SK-N-SH treated with all-trans-retinoic acid at 6 μM for 48 hours (cell line): ENCODE measurements around the gene FCRLB.

Source experiments
- ARNTL ChIP-seq: fragments of 450-650 bp; formaldehyde crosslinking; IDR thresholded peaks from 2 replicates; pipeline ENCODE4 v1.5.0; 2020; ENCODE audit warnings: low read depth, mild to moderate bottlenecking, moderate library complexity, borderline replicate concordance
- CSDC2 ChIP-seq: fragments of 250-450 bp; sonication (Bioruptor Pico); IDR thresholded peaks from 2 replicates; pipeline ENCODE4 v1.5.0; 2020; ENCODE audit warnings: mild to moderate bottlenecking, moderate library complexity
- GLIS3 ChIP-seq: fragments of 250-450 bp; sonication (Bioruptor Pico); IDR thresholded peaks from 2 replicates; pipeline ENCODE4 v1.5.0; 2020; ENCODE audit warnings: mild to moderate bottlenecking, moderate library complexity
- RARB ChIP-seq: fragments of 250-450 bp; sonication (Bioruptor Pico); IDR thresholded peaks from 2 replicates; pipeline ENCODE4 v1.8.0; 2021; ENCODE audit warnings: mild to moderate bottlenecking, moderate library complexity
- ZC3H10 ChIP-seq: fragments of 250-450 bp; sonication (Bioruptor Pico); IDR thresholded peaks from 2 replicates; pipeline ENCODE4 v1.5.1; 2021; ENCODE audit warnings: mild to moderate bottlenecking, moderate library complexity
- ZFP30 ChIP-seq: fragments of 450-650 bp; formaldehyde crosslinking; IDR thresholded peaks from 2 replicates; pipeline ENCODE4 v1.5.0; 2022; ENCODE audit warnings: mild to moderate bottlenecking, moderate library complexity
- TF ChIP-seq, protein P1 (sequence below): fragments of 250-450 bp; sonication (Bioruptor Pico); IDR thresholded peaks from 2 replicates; pipeline ENCODE4 v1.5.1; 2020; ENCODE audit warnings: low read depth, mild to moderate bottlenecking, moderate library complexity

DNA sequence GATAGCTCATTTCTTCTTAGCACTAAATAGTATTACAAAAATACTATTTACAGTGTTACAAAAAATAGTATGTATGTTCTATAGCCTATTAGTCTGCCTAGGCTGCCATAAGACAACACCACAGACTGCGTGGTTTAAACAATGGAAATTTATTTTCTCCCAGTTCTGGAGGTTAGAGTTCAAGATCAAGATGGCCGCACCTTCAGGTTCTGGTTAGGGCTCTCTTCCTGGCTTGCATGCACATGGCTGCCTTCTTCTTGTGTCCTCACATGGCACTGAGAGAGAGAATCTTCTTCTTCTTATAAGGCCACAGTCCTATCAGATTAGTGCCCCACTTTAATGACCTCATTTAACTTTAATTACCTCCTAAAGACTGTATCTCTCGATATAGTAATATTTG lies 48.9 kb downstream of the FCRLB start:
- TF ChIP-seq ZC3H10 (CRISPR knock-in tag) (no peak), GLIS3 (CRISPR knock-in tag) (no peak), ARNTL (CRISPR knock-in tag) (no peak), ZFP30 (CRISPR knock-in tag) (no peak), RARB (no peak), CSDC2 (no peak)
- TF ChIP-seq, protein P1, sequence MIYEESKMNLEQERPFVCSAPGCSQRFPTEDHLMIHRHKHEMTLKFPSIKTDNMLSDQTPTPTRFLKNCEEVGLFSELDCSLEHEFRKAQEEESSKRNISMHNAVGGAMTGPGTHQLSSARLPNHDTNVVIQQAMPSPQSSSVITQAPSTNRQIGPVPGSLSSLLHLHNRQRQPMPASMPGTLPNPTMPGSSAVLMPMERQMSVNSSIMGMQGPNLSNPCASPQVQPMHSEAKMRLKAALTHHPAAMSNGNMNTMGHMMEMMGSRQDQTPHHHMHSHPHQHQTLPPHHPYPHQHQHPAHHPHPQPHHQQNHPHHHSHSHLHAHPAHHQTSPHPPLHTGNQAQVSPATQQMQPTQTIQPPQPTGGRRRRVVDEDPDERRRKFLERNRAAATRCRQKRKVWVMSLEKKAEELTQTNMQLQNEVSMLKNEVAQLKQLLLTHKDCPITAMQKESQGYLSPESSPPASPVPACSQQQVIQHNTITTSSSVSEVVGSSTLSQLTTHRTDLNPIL (CRISPR knock-in tag) = no peak
